ENCODE results near the gene EMILIN2. TPM values are rescaled to one million over a fixed set of nuclear protein-coding genes. Genes with fewer than 3 reads are reported as not detected.
"Not testable (repeated sequence)": the region's sequence is repeated elsewhere in the genome, so short reads cannot be mapped to it uniquely, and the experiment has no call there.

EMILIN2 gene
- total and polyA plus RNA-seq, 9 of the 15 experiments (the other 6 are each of a cell fraction or from before 2014, with no cell fraction given) = 0.01 to 0.40 (median 0.19) TPM

GRCh38 chr18:2866465-2866864 is 19.7 kb downstream of the EMILIN2 start:
- BruUV-seq (replicated peaks); in situ Hi-C loops (cut with MboI); H4K20me1 ChIP-seq (replicated peaks; ENCODE audit: control insufficient read depth, insufficient read depth, low read length); H3K79me2 ChIP-seq (ENCODE audit: control insufficient read depth, insufficient read depth, low read length); CTCF ChIA-PET (ENCODE audit: low intra/inter-chr PET ratio); H3K9ac ChIP-seq (ENCODE audit: insufficient read depth in 1 of 2, low read depth in 2 of 2, low read length in 2 of 2); H3K4me3 ChIP-seq; ATAC-seq; intact Hi-C loops (cut with micrococcal nuclease); H3K36me3 ChIP-seq (ENCODE audit: control insufficient read depth, insufficient read depth, low read length); H3K27me3 ChIP-seq (ENCODE audit: control insufficient read depth in 2 of 2, insufficient read depth in 2 of 2, low read length in 2 of 2); H3K9me1 ChIP-seq (ENCODE audit: control insufficient read depth, insufficient read depth, low read length); H3K4me2 ChIP-seq (ENCODE audit: insufficient read depth, low read length); H2AFZ ChIP-seq (ENCODE audit: low read depth, low read length); FAIRE-seq; DNase-seq (ENCODE audit: extremely low read depth in 1 of 4, low spot score in 3 of 4); H3K27ac ChIP-seq (ENCODE audit: extremely low read depth, low read depth, low read length); H3K9me3 ChIP-seq (replicated peaks; ENCODE audit: control insufficient read depth, insufficient read depth, low read depth, low read length): not testable (repeated sequence)
- 7% methylated on average over 2 of the region's 2 CpGs for WGBS (ENCODE audit: insufficient coverage, low coverage, missing lambda C conversion rate)
- TF ChIP-seq RCOR1 (IDR thresholded peaks at IDR 0.05; ENCODE audit: borderline replicate concordance in 1 of 2, low read depth in 2 of 2, low read length in 2 of 2) (0 out of 4 replicates have a peak, but pooled peaks of 1 of the 2 experiments have one; percentile 16), SPI1 (IDR thresholded peaks at IDR 0.05; ENCODE audit: borderline replicate concordance, low read depth, low read length) (peak; percentile 51; the same call in 1 of the 2 replicates), KDM1A (IDR thresholded peaks at IDR 0.05) (0 out of 4 replicates have a peak, but pooled peaks of 1 of the 2 experiments have one; percentile 23), ARID1B (IDR thresholded peaks at IDR 0.05) (peak; percentile 27; the same call in 1 of the 2 replicates), TRIM24 (IDR thresholded peaks at IDR 0.05) (0 out of 4 replicates have a peak, but pooled peaks of 1 of the 2 experiments have one; percentile 13)
- H3K4me1 ChIP-seq (replicated peaks in 1 of 2; ENCODE audit: control insufficient read depth in 2 of 2, insufficient read depth in 2 of 2, low read length in 2 of 2) = peaks cover 3 to 10% of the 10 kb centered on the region in 2 experiments; a peak in 3 of 5 replicates
- POLR2A ChIA-PET = interaction anchor here (1.8 kb wide), 1 partner anchor 31 kb away, joined by 3 read pairs; no protein-coding TSS in a partner anchor

- intact Hi-C loops (cut with micrococcal nuclease) (no loop called here), in situ Hi-C loops (cut with MboI) (no loop called here)
- peaks cover 3 to 10% of the 10 kb centered on the region in 2 experiments; a peak in 3 of 5 replicates for H3K4me1 ChIP-seq (replicated peaks in 1 of 2; ENCODE audit: control insufficient read depth in 2 of 2, insufficient read depth in 2 of 2, low read length in 2 of 2)
- H3K4me3 ChIP-seq = no peak overlapping the region
- no peak overlapping the region for H3K9ac ChIP-seq (ENCODE audit: insufficient read depth in 1 of 2, low read depth in 2 of 2, low read length in 2 of 2)
- FAIRE-seq (no peak), ATAC-seq (no peak), DNase-seq (ENCODE audit: extremely low read depth in 1 of 4, low spot score in 3 of 4) (no peak)
- H3K36me3 ChIP-seq (ENCODE audit: control insufficient read depth, insufficient read depth, low read length) = no peaks in the 10 kb centered on the region
- no peaks in the 10 kb centered on the region for H4K20me1 ChIP-seq (replicated peaks; ENCODE audit: control insufficient read depth, insufficient read depth, low read length)
- no peak overlapping the region for H2AFZ ChIP-seq (ENCODE audit: low read depth, low read length)
- H3K27ac ChIP-seq (ENCODE audit: extremely low read depth, low read depth, low read length) = no peak overlapping the region
- no peaks in the 10 kb centered on the region for H3K27me3 ChIP-seq (ENCODE audit: control insufficient read depth in 2 of 2, insufficient read depth in 2 of 2, low read length in 2 of 2)
- H3K79me2 ChIP-seq (ENCODE audit: control insufficient read depth, insufficient read depth, low read length) = no peaks in the 10 kb centered on the region
- no peaks in the 10 kb centered on the region for H3K9me1 ChIP-seq (ENCODE audit: control insufficient read depth, insufficient read depth, low read length)
- ChIA-PET CTCF (ENCODE audit: low intra/inter-chr PET ratio) (no interaction called here), POLR2A (interaction anchor here (1.1 kb wide), 1 partner anchor 15 kb away, joined by 3 read pairs; no protein-coding TSS in a partner anchor)
- 9% methylated on average over 2 of the region's 2 CpGs for WGBS (ENCODE audit: insufficient coverage, low coverage, missing lambda C conversion rate)
- no peak overlapping the region for H3K4me2 ChIP-seq (ENCODE audit: insufficient read depth, low read length)
- H3K9me3 ChIP-seq (replicated peaks; ENCODE audit: control insufficient read depth, insufficient read depth, low read depth, low read length) = no peaks in the 10 kb centered on the region
- BruUV-seq (replicated peaks) = no TSS peak
- TF ChIP-seq MTA2 (IDR thresholded peaks at IDR 0.05; ENCODE audit: low read depth) (no peak), RBM14 (IDR thresholded peaks at IDR 0.05; ENCODE audit: borderline replicate concordance, insufficient read depth, low read depth, low read length) (no peak), ZBTB33 (CRISPR knock-in tag; IDR thresholded peaks at IDR 0.05) (no peak), GTF2E2 (tag; IDR thresholded peaks at IDR 0.05) (no peak), STAT6 (CRISPR knock-in tag; IDR thresholded peaks at IDR 0.05) (no peak)
Observed at GRCh38 chr18:2869207-2869606, 22.4 kb downstream of the EMILIN2 start.
